ENCODE measurements around the gene STIMATE. TPM values are rescaled to one million over a fixed set of nuclear protein-coding genes. Genes with fewer than 3 reads are reported as not detected.

STIMATE gene
- total and polyA plus RNA-seq, 5 donors from 2014 or later, result 10.7 to 87.7 (median 12.9) TPM

DNA sequence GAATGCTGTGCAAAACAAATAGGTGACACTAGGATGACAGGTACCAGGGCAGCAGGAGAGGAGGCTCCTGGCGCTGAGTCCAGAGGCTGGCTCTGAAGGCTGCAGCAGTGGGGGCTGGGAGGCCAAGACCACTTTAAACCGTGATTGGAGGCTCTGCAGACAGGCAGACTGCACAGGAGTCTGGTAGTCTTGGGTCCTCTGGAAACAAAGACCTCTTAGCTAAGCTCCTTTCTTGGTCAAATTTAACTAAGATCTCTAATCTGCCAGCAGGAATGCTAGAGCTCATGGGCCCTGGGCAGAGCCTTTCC is 58.1 kb downstream of the STIMATE start:
- Histone ChIP-seq H3K27ac (ENCODE audit: insufficient read depth, low read length, poor library complexity, severe bottlenecking) (no peak overlapping the region), H3K4me3 (ENCODE audit: low read depth, low read length) (no peak overlapping the region), H3K4me1 (ENCODE audit: control insufficient read depth, insufficient read depth, low read length, poor library complexity, severe bottlenecking) (peaks cover 17% of the 10 kb centered on the region), H3K9me3 (ENCODE audit: control insufficient read depth in 2 of 2, low read length in 2 of 2) (no peaks in the 10 kb centered on the region), H3K36me3 (ENCODE audit: control insufficient read depth, insufficient read depth, low read length) (peaks cover 59% of the 10 kb centered on the region), H3K27me3 (ENCODE audit: control insufficient read depth, insufficient read depth, low read length) (no peaks in the 10 kb centered on the region)
- DNase-seq (no peak), ATAC-seq (ENCODE audit: low read depth in 2 of 2) (no peak)
- H3K4me1 Mint-ChIP-seq, result peaks cover 0 to 23% (median 4%) of the 10 kb centered on the region in 4 donors
- H3K27me3 Mint-ChIP-seq, result no peaks in the 10 kb centered on the region
- no peak overlapping the region for H3K4me3 Mint-ChIP-seq
- H3K36me3 Mint-ChIP-seq, result peaks cover 28% of the 10 kb centered on the region
- H3K9me3 Mint-ChIP-seq, result no peaks in the 10 kb centered on the region
- H3K27ac Mint-ChIP-seq, result no peak overlapping the region

GRCh38 chr3:52838561-52839267 is 58.6 kb downstream of the STIMATE start:
- no peaks in the 10 kb centered on the region for H3K9me3 Mint-ChIP-seq
- H3K4me1 ChIP-seq (ENCODE audit: control insufficient read depth, insufficient read depth, low read length, poor library complexity, severe bottlenecking), result peaks cover 17% of the 10 kb centered on the region
- H3K36me3 Mint-ChIP-seq, result peaks cover 28% of the 10 kb centered on the region
- peaks cover 0 to 23% (median 4%) of the 10 kb centered on the region in 4 donors for H3K4me1 Mint-ChIP-seq
- no peak overlapping the region for H3K4me3 Mint-ChIP-seq
- peaks cover 54% of the 10 kb centered on the region for H3K36me3 ChIP-seq (ENCODE audit: control insufficient read depth, insufficient read depth, low read length)
- no peak overlapping the region for H3K27ac ChIP-seq (ENCODE audit: insufficient read depth, low read length, poor library complexity, severe bottlenecking)
- no peak overlapping the region for H3K4me3 ChIP-seq (ENCODE audit: low read depth, low read length)
- H3K27ac Mint-ChIP-seq, result peak overlapping the region in 2 of 3 donors; percentile 52 to 79
- ATAC-seq (ENCODE audit: low read depth in 2 of 2), result no peak
- no peaks in the 10 kb centered on the region for H3K9me3 ChIP-seq (ENCODE audit: control insufficient read depth in 2 of 2, low read length in 2 of 2)
- no peaks in the 10 kb centered on the region for H3K27me3 Mint-ChIP-seq
- H3K27me3 ChIP-seq (ENCODE audit: control insufficient read depth, insufficient read depth, low read length), result no peaks in the 10 kb centered on the region
- DNase-seq, result peak in 1 of 3 donors; percentile 53

DNA sequence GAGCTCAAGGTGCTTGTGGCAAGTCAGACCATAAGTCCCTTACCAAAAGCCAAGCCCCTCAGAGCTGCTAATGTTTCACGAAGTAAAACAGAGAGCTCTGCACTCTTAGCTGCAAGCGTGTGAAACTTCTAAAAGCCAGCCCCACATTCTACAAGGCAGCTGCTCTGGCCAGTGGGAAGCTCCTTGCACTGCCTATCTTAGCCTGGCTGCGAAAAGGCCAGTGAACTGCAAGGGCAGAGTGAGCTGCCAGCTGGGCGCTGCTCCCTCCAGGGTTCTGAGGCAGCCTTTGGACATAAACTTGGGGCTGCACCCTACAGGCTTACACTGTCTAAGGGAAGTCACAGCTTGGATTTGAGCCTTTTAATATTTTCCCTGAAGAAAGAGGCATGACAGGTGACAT is 60.4 kb downstream of the STIMATE start:
- no peak for ATAC-seq (ENCODE audit: low read depth in 2 of 2)
- Mint-ChIP-seq H3K4me3 (no peak overlapping the region), H3K27me3 (no peaks in the 10 kb centered on the region), H3K27ac (peak overlapping the region in 1 of 3 donors; percentile 20), H3K4me1 (peaks cover 0 to 23% (median 4%) of the 10 kb centered on the region in 4 donors), H3K36me3 (peaks cover 30% of the 10 kb centered on the region), H3K9me3 (no peaks in the 10 kb centered on the region)
- H3K27ac ChIP-seq (ENCODE audit: insufficient read depth, low read length, poor library complexity, severe bottlenecking), result no peak overlapping the region
- H3K27me3 ChIP-seq (ENCODE audit: control insufficient read depth, insufficient read depth, low read length), result no peaks in the 10 kb centered on the region
- H3K4me1 ChIP-seq (ENCODE audit: control insufficient read depth, insufficient read depth, low read length, poor library complexity, severe bottlenecking), result peaks cover 17% of the 10 kb centered on the region
- no peaks in the 10 kb centered on the region for H3K9me3 ChIP-seq (ENCODE audit: control insufficient read depth in 2 of 2, low read length in 2 of 2)
- DNase-seq, result no peak
- peaks cover 41% of the 10 kb centered on the region for H3K36me3 ChIP-seq (ENCODE audit: control insufficient read depth, insufficient read depth, low read length)
- H3K4me3 ChIP-seq (ENCODE audit: low read depth, low read length), result no peak overlapping the region

DNA sequence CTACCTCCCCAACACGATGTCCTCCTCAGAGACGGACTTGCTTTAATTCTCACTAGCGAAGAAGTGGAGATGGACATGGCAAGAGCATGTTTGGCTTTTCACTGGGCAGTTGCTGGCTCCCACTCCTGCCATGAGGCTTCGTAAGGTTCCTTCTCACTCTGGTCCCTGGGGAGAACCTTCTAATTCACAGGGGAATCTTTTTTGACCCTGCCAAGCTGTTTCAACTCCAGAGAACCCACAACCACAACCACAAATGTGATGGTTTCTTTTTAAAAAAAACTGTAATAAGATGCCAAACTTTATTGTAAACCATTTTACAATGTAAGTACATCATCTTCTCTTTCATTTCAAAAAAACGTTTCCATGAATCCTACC is 60.9 kb downstream of the STIMATE start:
- Mint-ChIP-seq H3K27ac (peak overlapping the region in 1 of 3 donors; percentile 20), H3K9me3 (no peaks in the 10 kb centered on the region), H3K4me3 (no peak overlapping the region), H3K4me1 (peaks cover 0 to 23% (median 4%) of the 10 kb centered on the region in 4 donors), H3K27me3 (no peaks in the 10 kb centered on the region), H3K36me3 (peaks cover 25% of the 10 kb centered on the region)
- Histone ChIP-seq H3K4me1 (ENCODE audit: control insufficient read depth, insufficient read depth, low read length, poor library complexity, severe bottlenecking) (peaks cover 17% of the 10 kb centered on the region), H3K9me3 (ENCODE audit: control insufficient read depth in 2 of 2, low read length in 2 of 2) (no peaks in the 10 kb centered on the region), H3K36me3 (ENCODE audit: control insufficient read depth, insufficient read depth, low read length) (peaks cover 37% of the 10 kb centered on the region), H3K27ac (ENCODE audit: insufficient read depth, low read length, poor library complexity, severe bottlenecking) (no peak overlapping the region), H3K27me3 (ENCODE audit: control insufficient read depth, insufficient read depth, low read length) (no peaks in the 10 kb centered on the region), H3K4me3 (ENCODE audit: low read depth, low read length) (no peak overlapping the region)
- ATAC-seq (ENCODE audit: low read depth in 2 of 2) (no peak), DNase-seq (no peak)

GRCh38 chr3:52835766-52836470 is 61.4 kb downstream of the STIMATE start:
- Mint-ChIP-seq H3K4me1 (peaks cover 0 to 23% (median 4%) of the 10 kb centered on the region in 4 donors), H3K36me3 (peaks cover 21% of the 10 kb centered on the region), H3K9me3 (no peaks in the 10 kb centered on the region), H3K27me3 (no peaks in the 10 kb centered on the region), H3K4me3 (no peak overlapping the region), H3K27ac (peak overlapping the region in 1 of 3 donors; percentile 20)
- no peak for ATAC-seq (ENCODE audit: low read depth in 2 of 2)
- Histone ChIP-seq H3K4me1 (ENCODE audit: control insufficient read depth, insufficient read depth, low read length, poor library complexity, severe bottlenecking) (peaks cover 17% of the 10 kb centered on the region), H3K27me3 (ENCODE audit: control insufficient read depth, insufficient read depth, low read length) (no peaks in the 10 kb centered on the region), H3K36me3 (ENCODE audit: control insufficient read depth, insufficient read depth, low read length) (peaks cover 31% of the 10 kb centered on the region), H3K4me3 (ENCODE audit: low read depth, low read length) (no peak overlapping the region), H3K27ac (ENCODE audit: insufficient read depth, low read length, poor library complexity, severe bottlenecking) (no peak overlapping the region), H3K9me3 (ENCODE audit: control insufficient read depth in 2 of 2, low read length in 2 of 2) (no peaks in the 10 kb centered on the region)
- no peak for DNase-seq

DNA sequence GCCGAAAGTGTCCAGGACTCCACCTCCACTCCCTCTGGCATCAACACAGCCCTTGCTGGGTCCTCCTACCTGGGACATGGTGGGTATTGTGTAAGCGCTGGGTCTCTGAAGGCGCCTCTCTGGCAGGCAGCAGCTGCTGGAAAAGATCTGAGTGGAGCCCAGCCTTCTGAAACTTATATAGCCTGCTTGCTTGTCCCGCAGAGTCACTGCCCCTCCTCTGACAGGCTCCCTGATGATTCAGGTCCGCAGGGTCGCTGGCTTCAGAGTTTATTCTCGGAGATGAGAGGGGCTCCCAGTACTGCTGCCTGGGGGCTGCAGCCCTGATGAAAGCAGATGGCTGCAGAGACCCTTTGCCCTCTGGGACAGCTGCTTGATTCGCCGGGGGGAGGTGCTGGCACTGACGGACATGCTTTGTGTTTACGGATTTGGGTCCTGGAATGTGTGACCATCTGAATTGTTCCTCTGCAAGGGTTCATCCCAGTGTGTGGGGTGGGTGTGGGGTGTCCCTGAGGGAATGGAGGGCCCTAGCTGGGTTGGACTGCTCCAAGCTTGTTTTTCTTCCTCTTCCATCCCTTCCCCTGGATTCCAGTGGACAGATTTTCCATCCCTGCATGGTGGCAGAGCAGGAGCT is 62.4 kb downstream of the STIMATE start, which contains the start of gene MUSTN1:
Gene MUSTN1 (minus strand): TSS at position 149 of the 631 bp plus-strand sequence. CDS start 71 bp downstream, at position 78.
- Histone ChIP-seq H3K27ac (ENCODE audit: insufficient read depth, low read length, poor library complexity, severe bottlenecking) (no peak within 1 kb of the TSS), H3K4me3 (ENCODE audit: low read depth, low read length) (no peak within 1 kb of the TSS), H3K9me3 (ENCODE audit: control insufficient read depth in 2 of 2, low read length in 2 of 2) (no peaks in the 10 kb centered on the region), H3K4me1 (ENCODE audit: control insufficient read depth, insufficient read depth, low read length, poor library complexity, severe bottlenecking) (peaks cover 17% of the 10 kb centered on the region), H3K36me3 (ENCODE audit: control insufficient read depth, insufficient read depth, low read length) (peaks cover 23% of the 10 kb centered on the region), H3K27me3 (ENCODE audit: control insufficient read depth, insufficient read depth, low read length) (no peaks in the 10 kb centered on the region)
- Mint-ChIP-seq H3K9me3 (no peaks in the 10 kb centered on the region), H3K27me3 (no peaks in the 10 kb centered on the region), H3K4me1 (peaks cover 0 to 23% (median 1%) of the 10 kb centered on the region in 4 donors), H3K4me3 (no peak within 1 kb of the TSS), H3K36me3 (peaks cover 14% of the 10 kb centered on the region), H3K27ac (no peak within 1 kb of the TSS)
- ATAC-seq (ENCODE audit: low read depth in 2 of 2), result no peak
- DNase-seq, result no peak

GRCh38 chr3:52833202-52833601 is 64.1 kb downstream of the STIMATE start:
- H3K4me1 Mint-ChIP-seq, result peaks cover 0 to 10% (median under 1%) of the 10 kb centered on the region in 4 donors
- peaks cover 6% of the 10 kb centered on the region for H3K4me1 ChIP-seq (ENCODE audit: control insufficient read depth, insufficient read depth, low read length, poor library complexity, severe bottlenecking)
- H3K27me3 Mint-ChIP-seq, result no peaks in the 10 kb centered on the region
- no peak overlapping the region for H3K27ac Mint-ChIP-seq
- H3K27ac ChIP-seq (ENCODE audit: insufficient read depth, low read length, poor library complexity, severe bottlenecking), result no peak overlapping the region
- no peak for ATAC-seq (ENCODE audit: low read depth in 2 of 2)
- no peak overlapping the region for H3K4me3 Mint-ChIP-seq
- no peak overlapping the region for H3K4me3 ChIP-seq (ENCODE audit: low read depth, low read length)
- no peaks in the 10 kb centered on the region for H3K27me3 ChIP-seq (ENCODE audit: control insufficient read depth, insufficient read depth, low read length)
- no peak for DNase-seq
- peaks cover 17% of the 10 kb centered on the region for H3K36me3 ChIP-seq (ENCODE audit: control insufficient read depth, insufficient read depth, low read length)
- H3K9me3 Mint-ChIP-seq, result no peaks in the 10 kb centered on the region
- peaks cover 13% of the 10 kb centered on the region for H3K36me3 Mint-ChIP-seq
- H3K9me3 ChIP-seq (ENCODE audit: control insufficient read depth in 2 of 2, low read length in 2 of 2), result no peaks in the 10 kb centered on the region

All from CD4-positive, CD25-positive, alpha-beta regulatory T cell (primary cell).